ENCODE measurements around the gene WDTC1.

- TF ChIP-seq REST (IDR thresholded peaks at IDR 0.05; ENCODE audit: insufficient read depth in 1 of 2, low read depth in 2 of 2, low read length in 2 of 2) (no peak), POLR2AphosphoS5 (IDR thresholded peaks at IDR 0.05; ENCODE audit: low read depth, low read length) (no peak), FOXP2 (optimal IDR thresholded peaks at IDR 0.05; ENCODE audit: borderline replicate concordance, extremely low read depth, extremely low read length, insufficient read depth) (no peak)
Measured at GRCh38 chr1:27275696-27276095, 41.3 kb downstream of the WDTC1 start.

All from PFSK-1 (cell line).